HepG2 (cell line): ENCODE measurements around the gene SEL1L2. TPM values are rescaled to one million over a fixed set of nuclear protein-coding genes. Genes with fewer than 3 reads are reported as not detected.
A peak's percentile ranks its signal among the peaks of the same experiment; 100 is the strongest.

ENCODE experiments used
- ATAC-seq: fragments of 200-7000 bp; cut with Tn5 transposase; 3 replicates; pipeline ENCODE4 v1.9.1; 2020; ENCODE audit warnings: mild to moderate bottlenecking, moderate library complexity
- BruUV-seq: library from RNA; stranded (reverse); fragments of 400-500 nt; replicated peaks from 2 replicates; lab custom pipeline; 2021; lab: Mats Ljungman, UMichigan
- CTCF ChIA-PET: fragments of 300-600 bp; formaldehyde crosslinking; extraction: SDS; loops from one replicate; lab custom pipeline; 2021; ENCODE audit warnings: low total read pairs, inconsistent platforms, low intra/inter-chr PET ratio; lab: Yijun Ruan, JAX
- POLR2A ChIA-PET: fragments of 350-600 bp; sonication (Branson Sonifier 250); formaldehyde crosslinking; loops from one replicate; lab custom pipeline; 2020; ENCODE audit warnings: antibody characterized with exemption, inconsistent platforms; lab: Yijun Ruan, JAX
- DNase-seq: peaks from one replicate; pipeline ENCODE4 v3.0.0-alpha.2; 2015; ENCODE audit warnings: low spot score
- FAIRE-seq: peaks from 3 replicates; lab custom pipeline; 2011; peaks lifted over from hg19 to GRCh38; lab: Jason Lieb, UNC
- H2AFZ ChIP-seq: one replicate; pipeline ENCODE4 v1.6.1; 2011; ENCODE audit warnings: low read length, inconsistent platforms
- H3K27ac ChIP-seq: fragments of 300-600 bp; 3 replicates; pipeline ENCODE4 v1.8.0; 2011; ENCODE audit warnings: mixed run types, mild to moderate bottlenecking, mixed read lengths, low read length, inconsistent platforms; ENCODE audit not compliant: insufficient read depth; ENCODE audit errors: extremely low read length
- H3K27me3 ChIP-seq, 2 experiments: fragments of 200-600 bp in 1 of 2; 2 replicates in 1 of 2; 3 replicates in 1 of 2; pipeline versions ENCODE4 v1.6.0 to v1.8.0; 2011; ENCODE audit warnings: low read length in 2 of 2, mild to moderate bottlenecking in 2 of 2, moderate library complexity in 2 of 2, inconsistent platforms in 1 of 2; ENCODE audit not compliant: insufficient read depth in 2 of 2, control insufficient read depth in 1 of 2
- H3K36me3 ChIP-seq, 2 experiments: fragments of 200-600 bp in 1 of 2; replicated peaks in 1 of 2; 2 replicates in 1 of 2; 3 replicates in 1 of 2; pipeline versions ENCODE4 v1.5.1 to v1.8.0; 2011; ENCODE audit warnings: low read length in 2 of 2, inconsistent platforms in 1 of 2; ENCODE audit not compliant: insufficient read depth in 2 of 2, control insufficient read depth in 1 of 2
- H3K4me1 ChIP-seq: 2 replicates; pipeline ENCODE4 v1.5.1; 2012; ENCODE audit warnings: low read length, inconsistent platforms; ENCODE audit not compliant: insufficient read depth
- H3K4me2 ChIP-seq: 2 replicates; pipeline ENCODE4 v1.6.0; 2011; ENCODE audit warnings: low read depth, low read length, inconsistent platforms
- H3K4me3 ChIP-seq, 3 experiments: fragments of 200-600 bp in 1 of 3; sonication (generic), shearing (Covaris generic) in 1 of 3; replicated peaks in 1 of 3; 2 replicates each; pipeline ENCODE4 v1.5.1; 2011 to 2016; ENCODE audit warnings: low read length in 3 of 3, inconsistent platforms in 2 of 3, low read depth in 2 of 3, mild to moderate bottlenecking in 2 of 3, control low read depth in 1 of 3, mixed read lengths in 1 of 3; ENCODE audit not compliant: insufficient read depth in 1 of 3
- H3K79me2 ChIP-seq: one replicate; pipeline ENCODE4 v1.6.1; 2011; ENCODE audit warnings: low read length, inconsistent platforms; ENCODE audit not compliant: insufficient read depth
- H3K9ac ChIP-seq: 2 replicates; pipeline ENCODE4 v1.6.0; 2011; ENCODE audit warnings: mild to moderate bottlenecking, low read depth, low read length, inconsistent platforms; ENCODE audit not compliant: insufficient read depth
- H3K9me3 ChIP-seq: 2 replicates; pipeline ENCODE4 v1.5.1; 2012; ENCODE audit warnings: mild to moderate bottlenecking, low read length
- H4K20me1 ChIP-seq: 2 replicates; pipeline ENCODE4 v1.6.0; 2011; ENCODE audit warnings: inconsistent platforms, mild to moderate bottlenecking, low read length, moderate library complexity; ENCODE audit not compliant: insufficient read depth
- CEBPB ChIP-seq: IDR thresholded peaks from 2 replicates; pipeline ENCODE4 v1.6.1; 2011; ENCODE audit warnings: low read depth, low read length, improper control_type of control experiment, borderline replicate concordance
- FOXA1 ChIP-seq, 2 experiments: fragments of 450-650 bp in 1 of 2; sonication (generic) in 1 of 2; formaldehyde crosslinking in 1 of 2; IDR thresholded peaks; 2 replicates each; pipeline versions ENCODE4 v1.4.0 to v1.6.1; 2016 to 2020; ENCODE audit warnings: missing genetic modification reagents in 1 of 2
- IRF9 ChIP-seq: sonication (generic); formaldehyde crosslinking; IDR thresholded peaks from 2 replicates; pipeline ENCODE4 v1.8.0; 2022; ENCODE audit warnings: missing genetic modification reagents, mild to moderate bottlenecking, borderline replicate concordance
- RBAK ChIP-seq: sonication (generic); formaldehyde crosslinking; IDR thresholded peaks from 2 replicates; pipeline ENCODE4 v1.5.1; 2020; ENCODE audit warnings: mild to moderate bottlenecking, missing genetic modification reagents
- WGBS: methylation state at CpG from one replicate; pipeline ENCODE4 v1.1.6; 2017; ENCODE audit warnings: low lambda C conversion rate; 5-methylcytosine and 5-hydroxymethylcytosine counted together
- in situ Hi-C: cut with HindIII; loops from 2 replicates; pipeline ENCODE4 v1.10.0; 2017; ENCODE audit warnings: low pct_unique_long_range_greater_than_20kb; ENCODE audit not compliant: extremely low pct_ligation_motif_present
- intact Hi-C: fragments of 100-400 bp; cut with micrococcal nuclease; formaldehyde crosslinking; loops from one replicate; pipeline ENCODE4 v1.10.0; 2022; ENCODE audit not compliant: unreplicated experiment
- polyA plus RNA-seq, 8 experiments: library from polyadenylated mRNA; depleted of rRNA in 3 of 8; stranded (reverse) in 7 of 8; unstranded in 1 of 8; fragments of >200 nt; fragmentation: Illumina TruSeq in 4 of 8; extraction: Trizol in 4 of 8; gene quantifications; 2 replicates each; pipeline versions ENCODE4 v1.2.1 to v1.2.3, GENCODE V29; 2011 to 2016; ENCODE audit warnings: low read depth in 4 of 8, missing spikeins in 1 of 8, mixed read lengths in 1 of 8; ENCODE audit not compliant: insufficient read depth in 1 of 8
- total RNA-seq, 5 experiments: library from RNA; depleted of rRNA; stranded (reverse); fragments of >200 nt; fragmentation: Illumina TruSeq; extraction: Trizol; gene quantifications; 2 replicates each; pipeline ENCODE4 v1.2.3, GENCODE V29; 2016; ENCODE audit warnings: low read depth in 1 of 5
- TF ChIP-seq, protein P1 (sequence below): sonication (generic); formaldehyde crosslinking; IDR thresholded peaks from 2 replicates; pipeline ENCODE4 v1.5.0; 2020; ENCODE audit warnings: mild to moderate bottlenecking, missing genetic modification reagents, moderate library complexity

SEL1L2 gene
- total and polyA plus RNA-seq, 2 of the 13 experiments (the other 11 are each of a cell fraction or from before 2014, with no cell fraction given), result not detected

GRCh38 chr20:13822459-13822858 is 168.0 kb downstream of the SEL1L2 start (continued):
- TF ChIP-seq, protein P1, sequence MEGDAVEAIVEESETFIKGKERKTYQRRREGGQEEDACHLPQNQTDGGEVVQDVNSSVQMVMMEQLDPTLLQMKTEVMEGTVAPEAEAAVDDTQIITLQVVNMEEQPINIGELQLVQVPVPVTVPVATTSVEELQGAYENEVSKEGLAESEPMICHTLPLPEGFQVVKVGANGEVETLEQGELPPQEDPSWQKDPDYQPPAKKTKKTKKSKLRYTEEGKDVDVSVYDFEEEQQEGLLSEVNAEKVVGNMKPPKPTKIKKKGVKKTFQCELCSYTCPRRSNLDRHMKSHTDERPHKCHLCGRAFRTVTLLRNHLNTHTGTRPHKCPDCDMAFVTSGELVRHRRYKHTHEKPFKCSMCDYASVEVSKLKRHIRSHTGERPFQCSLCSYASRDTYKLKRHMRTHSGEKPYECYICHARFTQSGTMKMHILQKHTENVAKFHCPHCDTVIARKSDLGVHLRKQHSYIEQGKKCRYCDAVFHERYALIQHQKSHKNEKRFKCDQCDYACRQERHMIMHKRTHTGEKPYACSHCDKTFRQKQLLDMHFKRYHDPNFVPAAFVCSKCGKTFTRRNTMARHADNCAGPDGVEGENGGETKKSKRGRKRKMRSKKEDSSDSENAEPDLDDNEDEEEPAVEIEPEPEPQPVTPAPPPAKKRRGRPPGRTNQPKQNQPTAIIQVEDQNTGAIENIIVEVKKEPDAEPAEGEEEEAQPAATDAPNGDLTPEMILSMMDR (CRISPR knock-in tag), result 0 out of 2 replicates have a peak, but pooled peaks have one; percentile 27

GRCh38 chr20:13821876-13822275 is 168.5 kb downstream of the SEL1L2 start:
- Histone ChIP-seq H4K20me1 (no peaks in the 10 kb centered on the region), H3K4me3 (no peak overlapping the region), H3K27me3 (no peaks in the 10 kb centered on the region; a peak in 1 of 5 replicates), H3K4me2 (no peak overlapping the region), H3K36me3 (peaks cover 6 to 19% of the 10 kb centered on the region in 2 experiments), H3K79me2 (no peaks in the 10 kb centered on the region), H3K27ac (no peak overlapping the region), H3K9ac (no peak overlapping the region), H2AFZ (no peak overlapping the region), H3K4me1 (no peaks in the 10 kb centered on the region)
- FAIRE-seq, result no peak
- intact Hi-C loops, result loop anchor here (5.0 kb wide), 1 partner anchor 120 kb away; no protein-coding TSS in a partner anchor
- POLR2A ChIA-PET, result interaction anchor here (1.0 kb wide), 1 partner anchor 33 kb away, joined by 3 read pairs; no protein-coding TSS in a partner anchor
- ATAC-seq, result peak; percentile 26
- DNase-seq, result no peak
- CTCF ChIA-PET, result no interaction called here
- TF ChIP-seq IRF9 (CRISPR knock-in tag) (no peak), RBAK (CRISPR knock-in tag) (peak; percentile 64; the same call in 1 of the 2 replicates), CEBPB (0 out of 2 replicates have a peak, but pooled peaks have one; percentile 44), FOXA1 (IDR thresholded peaks at IDR 0.05) (no peak), FOXA1 (CRISPR knock-in tag; IDR thresholded peaks at IDR 0.05) (0 out of 2 replicates have a peak, but pooled peaks have one; percentile 31)
- TF ChIP-seq, all 625 proteins: peak for 3
- 68% methylated on average over 7 of the region's 7 CpGs for WGBS
- H3K9me3 ChIP-seq, result no peaks in the 10 kb centered on the region
- no TSS peak for BruUV-seq
- in situ Hi-C loops, result loop anchor here (5.0 kb wide), 1 partner anchor 235 kb away; no protein-coding TSS in a partner anchor
